ENCODE measurements around the gene EIF4A3.

EIF4A3 gene

DNA sequence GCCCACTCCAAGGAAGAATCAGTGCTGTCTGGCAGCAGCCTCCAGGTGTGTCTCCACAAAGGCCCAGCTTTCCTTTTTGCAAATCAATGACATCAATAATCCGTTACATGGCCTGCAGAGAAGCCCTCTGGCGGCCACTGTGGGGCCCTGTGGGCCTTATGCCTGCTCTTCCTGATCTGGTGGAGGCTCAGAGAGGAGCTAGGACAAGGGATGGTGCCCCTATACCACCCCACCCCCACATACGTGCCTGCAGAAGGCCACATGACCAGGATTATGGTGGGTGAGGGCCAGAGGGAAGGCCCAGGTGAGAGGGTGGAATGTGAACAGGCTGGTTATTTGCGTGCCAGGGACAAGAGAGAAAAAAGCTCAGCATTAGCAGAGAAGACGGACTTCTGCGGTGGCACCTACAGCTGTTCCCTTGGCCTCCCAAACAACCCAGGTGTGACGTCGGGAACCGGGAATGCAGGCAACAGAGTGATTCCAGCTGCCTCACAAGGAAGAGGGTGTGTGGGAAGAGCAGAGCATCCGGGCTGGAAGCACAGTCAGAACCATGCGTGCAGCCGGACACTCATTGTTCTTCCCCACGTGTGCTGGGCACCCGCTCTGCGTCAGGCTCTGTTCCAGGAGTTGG, 22.5 kb downstream of the EIF4A3 start:
- TF ChIP-seq POLR2AphosphoS5 (IDR thresholded peaks at IDR 0.05; ENCODE audit: borderline replicate concordance, low read depth, low read length) (no peak), FOXP2 (optimal IDR thresholded peaks at IDR 0.05; ENCODE audit: control extremely low read depth, extremely low read length, insufficient read depth) (no peak), EZH2 (IDR thresholded peaks at IDR 0.05) (no peak)
- DNase-seq (ENCODE audit: low read depth, low spot score): no peak
- H3K9me3 ChIP-seq (ENCODE audit: low read depth, low read length): no peaks in the 10 kb centered on the region
- H3K36me3 ChIP-seq (ENCODE audit: insufficient read depth, low read length): no peaks in the 10 kb centered on the region
- no peak overlapping the region for H3K4me3 ChIP-seq
- no peak overlapping the region for H3K9ac ChIP-seq (ENCODE audit: insufficient read length)
- H3K27ac ChIP-seq: no peak overlapping the region

DNA sequence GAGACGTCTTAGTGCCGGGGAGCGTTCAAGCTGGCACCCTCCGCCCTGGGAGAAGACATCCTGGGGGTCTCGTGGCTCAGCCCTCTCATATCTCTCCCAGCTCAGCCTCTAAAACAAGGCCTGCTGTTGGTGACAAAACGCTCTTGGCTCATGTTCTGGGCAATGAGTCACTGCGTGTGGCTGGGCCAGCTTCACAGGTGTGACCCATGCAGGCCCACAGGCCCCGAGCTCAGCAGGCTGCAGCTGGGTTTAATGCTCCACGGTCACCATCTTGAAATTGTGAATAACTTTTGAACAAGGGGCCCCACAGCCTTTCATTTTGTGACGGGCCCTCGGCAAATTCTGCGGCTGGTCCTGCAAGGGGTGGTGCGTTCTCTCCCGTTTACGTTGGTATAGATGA, 23.1 kb downstream of the EIF4A3 start:
- DNase-seq (ENCODE audit: low read depth, low spot score): no peak
- Histone ChIP-seq H3K9ac (ENCODE audit: insufficient read length) (no peak overlapping the region), H3K36me3 (ENCODE audit: insufficient read depth, low read length) (no peaks in the 10 kb centered on the region), H3K9me3 (ENCODE audit: low read depth, low read length) (no peaks in the 10 kb centered on the region), H3K4me3 (no peak overlapping the region), H3K27ac (no peak overlapping the region)
- TF ChIP-seq FOXP2 (optimal IDR thresholded peaks at IDR 0.05; ENCODE audit: control extremely low read depth, extremely low read length, insufficient read depth) (no peak), EZH2 (IDR thresholded peaks at IDR 0.05) (no peak), POLR2AphosphoS5 (IDR thresholded peaks at IDR 0.05; ENCODE audit: borderline replicate concordance, low read depth, low read length) (no peak)

DNA sequence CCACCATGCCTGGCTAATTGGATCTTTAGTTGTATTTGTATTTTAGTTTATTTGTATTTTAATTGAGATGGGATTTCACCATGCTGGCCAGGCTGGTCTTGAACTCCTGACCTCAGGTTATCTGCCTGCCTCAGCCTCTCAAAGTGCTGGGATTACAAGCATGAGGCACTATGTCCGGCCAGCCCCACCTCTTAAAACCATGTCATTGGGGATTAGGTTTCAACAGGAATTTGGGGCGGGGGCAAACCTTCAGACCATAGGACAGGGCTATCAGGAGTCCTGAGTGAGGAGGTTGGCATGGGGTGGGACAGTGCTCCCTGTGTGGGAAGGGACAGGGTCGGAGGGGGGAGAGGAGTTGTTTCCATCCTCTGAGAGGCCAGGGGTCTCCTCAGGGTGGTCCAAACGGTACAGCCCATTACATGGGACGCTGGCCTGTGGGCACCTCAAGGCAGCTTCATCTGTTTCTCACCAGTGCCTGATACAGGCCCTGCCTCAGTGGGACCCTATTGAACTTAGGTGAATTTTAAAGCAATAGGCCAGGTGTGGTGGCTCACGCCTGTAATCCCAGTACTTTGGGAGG, 23.9 kb downstream of the EIF4A3 start:
- no peak for DNase-seq (ENCODE audit: low read depth, low spot score)
- H3K4me3 ChIP-seq: no peak overlapping the region
- no peaks in the 10 kb centered on the region for H3K9me3 ChIP-seq (ENCODE audit: low read depth, low read length)
- TF ChIP-seq FOXP2 (optimal IDR thresholded peaks at IDR 0.05; ENCODE audit: control extremely low read depth, extremely low read length, insufficient read depth) (no peak), POLR2AphosphoS5 (IDR thresholded peaks at IDR 0.05; ENCODE audit: borderline replicate concordance, low read depth, low read length) (no peak), EZH2 (IDR thresholded peaks at IDR 0.05) (no peak)
- H3K9ac ChIP-seq (ENCODE audit: insufficient read length): no peak overlapping the region
- H3K27ac ChIP-seq: no peak overlapping the region
- no peaks in the 10 kb centered on the region for H3K36me3 ChIP-seq (ENCODE audit: insufficient read depth, low read length)

DNA sequence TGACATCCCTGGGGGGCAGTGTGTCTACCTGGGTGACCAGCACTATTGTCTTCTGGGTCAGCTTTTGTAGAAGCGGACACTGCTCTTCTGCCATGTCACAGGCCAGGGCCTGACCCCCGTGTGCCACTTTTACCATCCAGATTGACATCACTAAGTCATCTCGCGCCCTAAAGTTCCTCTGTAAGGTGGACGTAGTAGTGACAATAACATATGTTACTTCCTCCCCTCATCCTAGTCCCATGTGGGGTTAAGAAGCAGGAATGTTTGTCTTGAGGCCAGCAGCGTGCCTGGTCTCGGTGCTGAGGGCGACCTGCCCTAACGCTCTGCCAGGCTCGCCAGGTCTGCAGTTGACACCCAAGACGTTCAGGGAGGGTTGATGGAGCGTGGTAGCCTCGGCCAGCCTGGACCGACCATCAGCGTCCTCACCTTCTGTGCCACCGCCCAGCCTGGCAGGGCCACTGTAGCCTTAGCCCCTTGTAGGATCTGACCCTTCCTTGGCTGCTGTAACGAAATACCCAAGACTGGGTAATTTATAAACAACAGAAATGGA, 24.8 kb downstream of the EIF4A3 start:
- H3K4me3 ChIP-seq: no peak overlapping the region
- H3K9me3 ChIP-seq (ENCODE audit: low read depth, low read length): no peaks in the 10 kb centered on the region
- no peak for DNase-seq (ENCODE audit: low read depth, low spot score)
- no peak overlapping the region for H3K9ac ChIP-seq (ENCODE audit: insufficient read length)
- no peaks in the 10 kb centered on the region for H3K36me3 ChIP-seq (ENCODE audit: insufficient read depth, low read length)
- no peak for TF ChIP-seq POLR2AphosphoS5 (IDR thresholded peaks at IDR 0.05; ENCODE audit: borderline replicate concordance, low read depth, low read length)
- TF ChIP-seq EZH2 (IDR thresholded peaks at IDR 0.05): no peak
- H3K27ac ChIP-seq: no peak overlapping the region

DNA sequence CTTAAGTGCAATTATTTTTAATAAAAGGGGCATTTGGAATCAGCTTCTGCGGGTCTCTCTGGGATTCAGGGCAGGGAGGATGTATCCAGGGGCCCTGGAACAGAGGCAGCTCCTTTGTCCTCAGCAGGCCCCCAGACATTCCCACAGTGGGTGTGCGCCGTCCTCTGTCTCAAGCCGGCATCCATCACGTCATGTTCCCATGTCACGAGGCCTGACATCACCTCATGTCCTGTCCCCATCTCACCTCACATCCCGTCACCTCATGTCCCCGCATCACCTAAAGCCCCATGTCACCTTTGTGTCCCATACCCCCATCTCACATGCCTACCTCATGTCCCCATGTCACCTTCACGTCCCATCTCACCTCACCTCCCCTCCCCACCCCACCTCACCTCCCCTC, 27.1 kb downstream of the EIF4A3 start:
- Histone ChIP-seq H3K36me3 (ENCODE audit: insufficient read depth, low read length) (no peaks in the 10 kb centered on the region), H3K4me3 (no peak overlapping the region), H3K9ac (ENCODE audit: insufficient read length) (no peak overlapping the region), H3K9me3 (ENCODE audit: low read depth, low read length) (no peaks in the 10 kb centered on the region), H3K27ac (no peak overlapping the region)
- TF ChIP-seq EZH2 (IDR thresholded peaks at IDR 0.05) (no peak), POLR2AphosphoS5 (IDR thresholded peaks at IDR 0.05; ENCODE audit: borderline replicate concordance, low read depth, low read length) (no peak), FOXP2 (optimal IDR thresholded peaks at IDR 0.05; ENCODE audit: control extremely low read depth, extremely low read length, insufficient read depth) (no peak)
- no peak for DNase-seq (ENCODE audit: low read depth, low spot score)

DNA sequence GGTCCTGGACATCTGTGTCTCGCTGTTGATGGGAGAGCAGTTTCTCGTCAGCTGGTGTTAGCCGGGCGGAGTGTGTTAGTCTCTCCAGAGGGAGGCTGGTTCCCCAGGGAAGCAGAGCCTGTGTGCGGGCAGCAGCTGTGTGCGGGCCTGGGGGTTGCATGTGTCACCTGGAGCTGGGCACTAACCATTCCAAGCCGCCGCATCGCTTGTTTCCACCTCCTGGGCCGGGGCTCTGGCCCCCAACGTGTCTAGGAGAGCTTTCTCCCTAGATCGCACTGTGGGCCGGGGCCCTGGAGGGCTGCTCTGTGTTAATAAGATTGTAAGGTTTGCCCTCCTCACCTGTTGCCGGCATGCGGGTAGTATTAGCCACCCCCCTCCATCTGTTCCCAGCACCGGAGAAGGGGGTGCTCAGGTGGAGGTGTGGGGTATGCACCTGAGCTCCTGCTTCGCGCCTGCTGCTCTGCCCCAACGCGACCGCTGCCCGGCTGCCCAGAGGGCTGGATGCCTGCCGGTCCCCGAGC, 27.6 kb downstream of the EIF4A3 start:
- no peaks in the 10 kb centered on the region for H3K9me3 ChIP-seq (ENCODE audit: low read depth, low read length)
- H3K27ac ChIP-seq: no peak overlapping the region
- no peak for TF ChIP-seq EZH2 (IDR thresholded peaks at IDR 0.05)
- no peak for TF ChIP-seq FOXP2 (optimal IDR thresholded peaks at IDR 0.05; ENCODE audit: control extremely low read depth, extremely low read length, insufficient read depth)
- TF ChIP-seq POLR2AphosphoS5 (IDR thresholded peaks at IDR 0.05; ENCODE audit: borderline replicate concordance, low read depth, low read length): no peak
- no peak overlapping the region for H3K9ac ChIP-seq (ENCODE audit: insufficient read length)
- DNase-seq (ENCODE audit: low read depth, low spot score): no peak
- no peak overlapping the region for H3K4me3 ChIP-seq
- no peaks in the 10 kb centered on the region for H3K36me3 ChIP-seq (ENCODE audit: insufficient read depth, low read length)

DNA sequence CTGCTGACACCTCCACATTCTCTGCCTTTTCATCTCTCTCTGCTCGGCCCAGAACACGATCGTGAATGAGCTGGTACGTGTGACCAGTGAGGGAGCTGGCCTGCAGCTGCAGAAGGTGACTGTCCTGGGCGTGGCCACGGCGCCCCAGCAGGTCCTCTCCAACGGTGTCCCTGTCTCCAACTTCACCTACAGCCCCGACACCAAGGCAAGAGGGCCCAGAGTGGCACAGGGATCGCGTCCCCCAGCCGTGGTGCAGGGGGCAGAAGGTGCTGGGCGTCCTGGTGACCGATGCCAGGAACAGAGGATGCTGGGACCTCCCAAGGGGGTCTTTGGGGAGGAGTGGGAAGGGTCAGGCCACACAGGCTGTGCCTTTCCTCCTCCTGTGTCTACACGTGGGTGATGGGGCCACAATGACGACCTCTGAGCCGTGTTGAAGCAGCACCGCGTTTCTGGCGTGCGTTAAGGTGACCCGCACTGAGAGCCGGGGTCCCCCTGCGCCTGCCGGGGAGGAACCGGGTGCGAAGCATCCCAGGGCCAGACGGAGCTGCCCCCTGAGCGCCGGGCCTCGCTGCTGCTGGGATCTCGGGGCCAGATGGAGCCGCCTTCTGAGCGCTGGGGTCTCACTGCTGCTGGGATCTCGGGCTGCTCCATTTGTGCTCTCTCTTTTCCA, 28.2 kb downstream of the EIF4A3 start:
- H3K4me3 ChIP-seq: no peak overlapping the region
- H3K27ac ChIP-seq: no peak overlapping the region
- TF ChIP-seq FOXP2 (optimal IDR thresholded peaks at IDR 0.05; ENCODE audit: control extremely low read depth, extremely low read length, insufficient read depth) (no peak), POLR2AphosphoS5 (IDR thresholded peaks at IDR 0.05; ENCODE audit: borderline replicate concordance, low read depth, low read length) (no peak), EZH2 (IDR thresholded peaks at IDR 0.05) (no peak)
- H3K9ac ChIP-seq (ENCODE audit: insufficient read length): no peak overlapping the region
- H3K36me3 ChIP-seq (ENCODE audit: insufficient read depth, low read length): no peaks in the 10 kb centered on the region
- no peaks in the 10 kb centered on the region for H3K9me3 ChIP-seq (ENCODE audit: low read depth, low read length)
- DNase-seq (ENCODE audit: low read depth, low spot score): no peak
